ENCODE measurements around the gene CXCL9.
"Not testable (repeated sequence)": the region's sequence is repeated elsewhere in the genome, so short reads cannot be mapped to it uniquely, and the experiment has no call there.

CXCL9 gene

DNA sequence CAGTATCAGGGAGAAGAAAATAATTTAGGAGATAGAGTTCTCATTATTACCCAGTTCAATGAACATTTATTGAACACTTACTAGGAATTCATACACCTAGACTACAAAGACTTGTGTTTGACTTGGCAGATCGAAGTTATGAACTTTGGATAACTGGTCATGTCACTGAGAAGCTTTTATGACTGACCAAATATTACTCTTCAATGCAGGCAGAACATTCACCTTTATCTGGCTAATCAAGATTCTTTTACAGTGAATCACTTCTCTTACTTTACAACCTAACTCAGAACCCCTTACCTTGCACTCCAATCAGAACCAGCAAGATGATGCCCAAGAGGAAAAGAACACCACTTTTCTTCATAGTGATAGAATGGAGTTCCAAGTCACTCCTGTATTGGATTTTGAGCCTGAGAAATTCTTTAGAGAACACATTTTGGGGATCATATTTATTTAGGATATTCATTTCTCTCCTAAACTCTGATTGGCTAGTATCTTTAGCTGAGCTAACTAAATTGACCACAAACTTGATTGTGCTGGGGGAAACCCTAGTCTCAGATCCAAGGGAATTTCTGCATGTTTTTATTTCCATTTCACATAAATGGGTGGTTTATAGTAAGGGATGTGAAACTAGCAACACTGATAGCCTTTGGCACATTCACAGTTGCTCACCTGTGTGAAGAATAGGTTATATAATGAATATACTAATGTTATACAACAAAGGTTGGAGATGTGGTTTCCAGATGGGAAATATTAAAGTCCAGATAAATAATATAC, at the start of gene CXCL9:
Gene CXCL9, minus strand, starts transcription at position 421 of the 774 bp plus-strand sequence. Its CDS starts 60 bp downstream, at position 361.
- Histone ChIP-seq H3K9me3 (replicated peaks in 1 of 11) (no peaks in the 10 kb centered on the region), H3K36me3 (no peaks in the 10 kb centered on the region), H3K4me2 (no peak within 1 kb of the TSS), H3K9ac (no peak within 1 kb of the TSS), H3K27ac (no peak within 1 kb of the TSS; a peak in 1 of 22 replicates), H4K20me1 (no peaks in the 10 kb centered on the region), H3K4me1 (peaks cover 19 to 36% (median 31%) of the 10 kb centered on the region in 10 experiments), H3K4me3 (no peak within 1 kb of the TSS), H3K27me3 (no peaks in the 10 kb centered on the region)
- TF ChIP-seq Cebpa-rat (IDR thresholded peaks at IDR 0.05), result no peak

GRCh38 chr4:76055421-76055820, 48.1 kb upstream of the CXCL9 start:
- no peaks in the 10 kb centered on the region for H4K20me1 ChIP-seq
- no peak overlapping the region for H3K27ac ChIP-seq
- peaks cover 0 to 44% (median 20%) of the 10 kb centered on the region in 10 experiments; a peak in 16 of 20 replicates for H3K4me1 ChIP-seq
- H3K4me2 ChIP-seq, result peak overlapping the region in 1 of 11 experiments; percentile 24; a peak in 2 of 22 replicates
- TF ChIP-seq Cebpa-rat (IDR thresholded peaks at IDR 0.05), result no peak
- no peaks in the 10 kb centered on the region for H3K9me3 ChIP-seq (replicated peaks in 1 of 11)
- H3K36me3 ChIP-seq, result no peaks in the 10 kb centered on the region
- no peaks in the 10 kb centered on the region for H3K27me3 ChIP-seq
- no peak overlapping the region for H3K9ac ChIP-seq
- H3K4me3 ChIP-seq, result no peak overlapping the region

DNA sequence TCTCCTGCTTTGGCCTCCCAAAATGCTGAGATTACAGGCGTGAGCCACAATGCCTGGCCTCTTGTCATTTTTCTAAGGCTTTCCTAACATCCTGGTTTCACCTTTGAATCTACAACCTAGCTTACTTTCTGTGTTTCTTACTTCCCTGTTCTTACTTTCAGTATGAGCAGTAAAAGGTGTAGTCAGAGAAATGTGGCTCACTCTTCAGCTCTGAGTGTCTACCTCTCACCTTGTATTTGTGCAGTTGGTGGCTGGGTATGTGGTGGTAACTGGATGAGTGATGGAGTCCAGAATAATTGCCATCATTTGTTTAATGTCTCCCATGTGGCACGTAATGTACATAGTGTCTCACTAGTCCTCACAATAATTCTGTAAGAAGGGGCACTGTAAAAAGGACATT, 47.7 kb upstream of the CXCL9 start:
- Histone ChIP-seq H3K4me3 (no peak overlapping the region), H3K4me2 (peak overlapping the region in 3 of 11 experiments; percentile 8 to 24 (median 18); a peak in 1 of 22 replicates), H3K27me3 (no peaks in the 10 kb centered on the region), H4K20me1 (no peaks in the 10 kb centered on the region), H3K36me3 (no peaks in the 10 kb centered on the region), H3K9me3 (replicated peaks in 1 of 11) (no peaks in the 10 kb centered on the region), H3K4me1 (peaks cover 0 to 40% (median 16%) of the 10 kb centered on the region in 10 experiments; a peak in 16 of 20 replicates), H3K9ac (no peak overlapping the region), H3K27ac (no peak overlapping the region)
- TF ChIP-seq Cebpa-rat (IDR thresholded peaks at IDR 0.05), result no peak

- Histone ChIP-seq H3K27ac (no peak overlapping the region), H3K9me3 (replicated peaks in 1 of 11) (no peaks in the 10 kb centered on the region), H3K4me3 (no peak overlapping the region), H3K36me3 (no peaks in the 10 kb centered on the region), H3K27me3 (no peaks in the 10 kb centered on the region), H3K9ac (no peak overlapping the region), H3K4me2 (no peak overlapping the region), H3K4me1 (peaks cover 0 to 27% (median 3%) of the 10 kb centered on the region in 10 experiments; a peak in 14 of 20 replicates), H4K20me1 (no peaks in the 10 kb centered on the region)
- no peak for TF ChIP-seq Cebpa-rat (IDR thresholded peaks at IDR 0.05)
Observed at GRCh38 chr4:76053730-76054129, 46.4 kb upstream of the CXCL9 start.

- H3K27ac ChIP-seq, result not testable (repeated sequence)
Observed at GRCh38 chr4:76050560-76051050, 43.3 kb upstream of the CXCL9 start.

DNA sequence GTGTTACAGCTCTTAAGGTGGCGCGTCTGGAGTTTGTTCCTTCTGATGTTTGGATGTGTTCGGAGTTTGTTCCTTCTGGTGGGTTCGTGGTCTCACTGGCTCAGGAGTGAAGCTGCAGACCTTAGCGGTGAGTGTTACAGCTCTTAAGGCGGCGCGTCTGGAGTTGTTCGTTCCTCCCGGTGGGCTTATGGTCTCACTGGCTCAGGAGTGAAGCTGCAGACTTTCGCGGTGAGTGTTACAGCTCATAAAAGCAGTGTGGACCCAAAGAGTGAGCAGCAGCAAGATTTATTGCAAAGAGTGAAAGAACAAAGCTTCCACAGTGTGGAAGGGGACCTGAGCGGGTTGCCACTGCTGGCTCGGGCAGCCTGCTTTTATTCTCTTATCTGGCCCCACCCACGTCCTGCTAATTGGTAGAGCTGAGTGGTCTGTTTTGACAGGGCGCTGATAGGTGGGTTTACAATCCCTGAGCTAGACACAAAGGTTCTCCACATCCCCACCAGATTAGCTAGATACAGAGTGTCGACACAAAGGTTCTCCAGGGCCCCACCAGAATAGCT, 42.6 kb upstream of the CXCL9 start:
- not testable (repeated sequence) for H4K20me1 ChIP-seq; H3K27ac ChIP-seq; H3K9me3 ChIP-seq (replicated peaks in 1 of 11); H3K27me3 ChIP-seq; H3K4me2 ChIP-seq; H3K4me3 ChIP-seq; H3K9ac ChIP-seq; H3K4me1 ChIP-seq; H3K36me3 ChIP-seq

More at GRCh38 chr4:76050560-76051050, 43.3 kb upstream of the CXCL9 start:
- H3K36me3 ChIP-seq; H3K9ac ChIP-seq; H3K27me3 ChIP-seq; H3K4me2 ChIP-seq; H4K20me1 ChIP-seq; H3K9me3 ChIP-seq (replicated peaks in 1 of 11); H3K4me3 ChIP-seq: not testable (repeated sequence)
- peaks cover 0 to 12% (median 8%) of the 10 kb centered on the region in 10 experiments; a peak in 11 of 20 replicates for H3K4me1 ChIP-seq

DNA sequence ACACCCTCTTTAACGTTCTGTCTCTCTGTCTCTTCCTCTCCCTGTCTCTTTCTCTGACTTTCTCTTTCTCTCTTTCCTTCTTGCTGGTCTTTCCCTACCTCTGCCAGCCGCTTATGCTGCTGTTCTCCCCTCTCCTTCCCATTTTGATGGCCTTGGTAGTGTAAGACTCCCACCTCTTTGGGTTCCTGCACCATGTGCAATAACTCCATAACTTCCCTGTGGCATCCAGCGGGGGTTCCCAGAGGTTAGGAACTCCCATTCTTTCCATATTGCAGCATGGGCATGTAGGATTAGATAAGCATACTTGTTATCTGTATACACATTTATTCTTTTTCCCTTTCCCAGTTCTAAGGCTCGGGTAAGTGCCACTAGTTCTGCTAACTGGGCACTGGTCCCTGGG, 37.4 kb upstream of the CXCL9 start:
- H3K27me3 ChIP-seq, H3K4me2 ChIP-seq, H3K9ac ChIP-seq, H4K20me1 ChIP-seq, H3K4me3 ChIP-seq, H3K36me3 ChIP-seq, H3K27ac ChIP-seq, H3K4me1 ChIP-seq: not testable (repeated sequence)
- peaks cover 0 to 13% (median 6%) of the 10 kb centered on the region in 11 experiments; a peak in 13 of 22 replicates for H3K9me3 ChIP-seq (replicated peaks in 1 of 11)

- H4K20me1 ChIP-seq, H3K4me3 ChIP-seq, H3K27ac ChIP-seq, H3K9ac ChIP-seq, H3K36me3 ChIP-seq, H3K27me3 ChIP-seq, H3K4me1 ChIP-seq, H3K4me2 ChIP-seq: not testable (repeated sequence)
- H3K9me3 ChIP-seq (replicated peaks in 1 of 11), result peaks cover 0 to 13% (median 6%) of the 10 kb centered on the region in 11 experiments; a peak in 13 of 22 replicates
Observed at GRCh38 chr4:76043306-76043705, 36.0 kb upstream of the CXCL9 start.

- H3K4me3 ChIP-seq, H3K9ac ChIP-seq, H3K4me1 ChIP-seq, H4K20me1 ChIP-seq, H3K4me2 ChIP-seq, H3K27ac ChIP-seq, H3K27me3 ChIP-seq, H3K36me3 ChIP-seq: not testable (repeated sequence)
- peaks cover 0 to 13% (median 6%) of the 10 kb centered on the region in 11 experiments; a peak in 13 of 22 replicates for H3K9me3 ChIP-seq (replicated peaks in 1 of 11)
Observed at GRCh38 chr4:76042241-76042998, 35.1 kb upstream of the CXCL9 start.
